Endothelial cell of umbilical vein (primary cell): ENCODE data around the gene DUSP28. TPM values are rescaled to one million over a fixed set of nuclear protein-coding genes. Genes with fewer than 3 reads are reported as not detected.

Experiments
- BruUV-seq: library from RNA; stranded (reverse); fragments of 400-500 nt; replicated peaks from 2 replicates; lab custom pipeline; 2021; lab: Mats Ljungman, UMichigan
- CTCF ChIA-PET: fragments of 300-600, 350-600 bp; sonication (Branson Sonifier 250); formaldehyde crosslinking; loops from one replicate; lab custom pipeline; 2021; ENCODE audit warnings: antibody characterized with exemption, inconsistent platforms; lab: Charles Lee
- POLR2A ChIA-PET: fragments of 300-600, 350-600 bp; sonication (Branson Sonifier 250); formaldehyde crosslinking; loops from one replicate; lab custom pipeline; 2021; ENCODE audit warnings: antibody characterized with exemption, inconsistent platforms; lab: Charles Lee
- DNase-seq: peaks from one replicate; pipeline ENCODE4 v3.0.0-alpha.2; 2011; ENCODE audit warnings: low read depth, low spot score
- FAIRE-seq: peaks from 2 replicates; lab custom pipeline; 2011; peaks lifted over from hg19 to GRCh38; lab: Jason Lieb, UNC
- H2AFZ ChIP-seq: 2 replicates; pipeline ENCODE4 v1.6.0; 2012; ENCODE audit warnings: low read depth, low read length, control low read depth, inconsistent platforms
- H3K27ac ChIP-seq: 2 replicates; pipeline ENCODE4 v1.5.1; 2011; ENCODE audit warnings: low read depth, mild to moderate bottlenecking, control low read depth, low read length, moderate library complexity; ENCODE audit not compliant: insufficient read depth
- H3K27me3 ChIP-seq, 2 experiments: 2 replicates each; pipeline versions ENCODE4 v1.6.0 to v1.6.1; 2011; ENCODE audit warnings: low read length in 2 of 2, mixed read lengths in 1 of 2; ENCODE audit not compliant: control insufficient read depth in 2 of 2, insufficient read depth in 2 of 2
- H3K36me3 ChIP-seq, 2 experiments: 2 replicates in 1 of 2; 3 replicates in 1 of 2; pipeline ENCODE4 v1.5.1; 2011; ENCODE audit warnings: low read length in 2 of 2, mild to moderate bottlenecking in 1 of 2, moderate library complexity in 1 of 2; ENCODE audit not compliant: control insufficient read depth in 2 of 2, insufficient read depth in 2 of 2; ENCODE audit errors: extremely low read depth in 1 of 2
- H3K4me1 ChIP-seq: 3 replicates; pipeline ENCODE4 v1.5.1; 2011; ENCODE audit warnings: mild to moderate bottlenecking, low read length; ENCODE audit not compliant: control insufficient read depth, insufficient read depth; ENCODE audit errors: extremely low read depth
- H3K4me2 ChIP-seq: 2 replicates; pipeline ENCODE4 v1.6.1; 2011; ENCODE audit warnings: low read length, control low read depth, mixed read lengths; ENCODE audit not compliant: insufficient read depth
- H3K4me3 ChIP-seq, 3 experiments: fragments of 200-600 bp in 1 of 3; sonication (generic), shearing (Covaris generic) in 1 of 3; replicated peaks in 1 of 3; 2 replicates each; pipeline ENCODE4 v1.5.1; 2011 to 2016; ENCODE audit warnings: control low read depth in 3 of 3, low read length in 3 of 3, mild to moderate bottlenecking in 2 of 3, inconsistent platforms in 1 of 3, low read depth in 1 of 3, moderate library complexity in 1 of 3; ENCODE audit not compliant: insufficient read depth in 1 of 3
- H3K79me2 ChIP-seq: 2 replicates; pipeline ENCODE4 v1.6.0; 2012; ENCODE audit warnings: low read length, inconsistent platforms; ENCODE audit not compliant: control insufficient read depth, insufficient read depth
- H3K9ac ChIP-seq: replicated peaks from 2 replicates; pipeline ENCODE3; 2011; ENCODE audit warnings: low read length, control low read depth; ENCODE audit not compliant: insufficient read depth; ENCODE audit errors: extremely low read depth
- H3K9me1 ChIP-seq: replicated peaks from 3 replicates; pipeline ENCODE4 v1.6.0; 2011; ENCODE audit warnings: mild to moderate bottlenecking, low read length; ENCODE audit not compliant: control insufficient read depth, insufficient read depth; ENCODE audit errors: extremely low read depth
- H3K9me3 ChIP-seq: replicated peaks from 2 replicates; pipeline ENCODE4 v1.5.1; 2012; ENCODE audit warnings: low read length, inconsistent platforms; ENCODE audit not compliant: control insufficient read depth, insufficient read depth
- H4K20me1 ChIP-seq: replicated peaks from 2 replicates; pipeline ENCODE3; 2011; ENCODE audit warnings: mild to moderate bottlenecking, low read length; ENCODE audit not compliant: control insufficient read depth, insufficient read depth; ENCODE audit errors: extremely low read depth
- CTCF ChIP-seq, 2 donors: IDR thresholded peaks; 1 replicate in 1 of 2; 2 replicates in 1 of 2; pipeline ENCODE4 v1.5.1; 2011; ENCODE audit warnings: low read length in 2 of 2, mild to moderate bottlenecking in 2 of 2, moderate library complexity in 2 of 2, control low read depth in 1 of 2, inconsistent platforms in 1 of 2, low read depth in 1 of 2; ENCODE audit not compliant: insufficient read depth in 1 of 2; ENCODE audit errors: extremely low read depth in 1 of 2
- EZH2 ChIP-seq: IDR thresholded peaks from 2 replicates; pipeline ENCODE4 v1.6.1; 2012; ENCODE audit warnings: borderline replicate concordance, low read depth, mild to moderate bottlenecking, moderate library complexity, low read length, inconsistent platforms; ENCODE audit not compliant: severe bottlenecking
- FOS ChIP-seq: IDR thresholded peaks from 2 replicates; pipeline ENCODE4 v1.6.1; 2011; ENCODE audit warnings: mild to moderate bottlenecking, low read length, moderate library complexity, borderline replicate concordance; ENCODE audit not compliant: insufficient read depth
- GATA2 ChIP-seq: IDR thresholded peaks from 2 replicates; pipeline ENCODE4 v1.7.0; 2011; ENCODE audit warnings: low read depth, mild to moderate bottlenecking, moderate library complexity, mixed read lengths, low read length; ENCODE audit not compliant: insufficient read length, insufficient read depth
- JUN ChIP-seq: IDR thresholded peaks from 2 replicates; pipeline ENCODE4 v1.6.1; 2011; ENCODE audit warnings: borderline replicate concordance, low read depth; ENCODE audit not compliant: insufficient read length, insufficient read depth
- MAX ChIP-seq: IDR thresholded peaks from 2 replicates; pipeline ENCODE4 v1.6.1; 2011; ENCODE audit not compliant: insufficient read depth, insufficient read length
- MYC ChIP-seq: IDR thresholded peaks from one replicate; pipeline ENCODE4 v1.6.1; 2011; ENCODE audit warnings: mild to moderate bottlenecking, low read depth, low read length
- POLR2A ChIP-seq: IDR thresholded peaks from 2 replicates; pipeline ENCODE4 v1.6.1; 2012; ENCODE audit warnings: low read depth, mild to moderate bottlenecking, control low read depth, low read length
- POLR2AphosphoS5 ChIP-seq: IDR thresholded peaks from 2 replicates; pipeline ENCODE4 v1.6.1; 2012; ENCODE audit warnings: low read depth, mild to moderate bottlenecking, control low read depth, low read length, moderate library complexity; ENCODE audit not compliant: insufficient read depth
- dilution Hi-C: fragments of 300-500 bp; cut with MboI; formaldehyde crosslinking; loops from one replicate; pipeline ENCODE4 v1.15.0; 2019; ENCODE audit warnings: low sequenced_read_pairs; ENCODE audit not compliant: extremely low pct_ligation_motif_present
- intact Hi-C: fragments of 100-400 bp; cut with micrococcal nuclease; formaldehyde crosslinking; loops from one replicate; pipeline ENCODE4 v1.10.0; 2022
- polyA plus RNA-seq, 4 experiments: library from polyadenylated mRNA; depleted of rRNA in 3 of 4; stranded (reverse) in 3 of 4; unstranded in 1 of 4; fragments of >200 nt; gene quantifications; 2 replicates each; pipeline versions ENCODE4 v1.2.1 to v1.2.3, GENCODE V29; 2011 to 2012; ENCODE audit warnings: missing spikeins in 1 of 4
- total RNA-seq: library from RNA; stranded (reverse); gene quantifications from 2 replicates; pipeline ENCODE4 v1.2.3, GENCODE V29; 2021

DUSP28 gene
- total and polyA plus RNA-seq, 2 donors (not counting 3 experiments of a cell fraction or from before 2014, with no cell fraction given): 2.2 to 4.3 TPM

DNA sequence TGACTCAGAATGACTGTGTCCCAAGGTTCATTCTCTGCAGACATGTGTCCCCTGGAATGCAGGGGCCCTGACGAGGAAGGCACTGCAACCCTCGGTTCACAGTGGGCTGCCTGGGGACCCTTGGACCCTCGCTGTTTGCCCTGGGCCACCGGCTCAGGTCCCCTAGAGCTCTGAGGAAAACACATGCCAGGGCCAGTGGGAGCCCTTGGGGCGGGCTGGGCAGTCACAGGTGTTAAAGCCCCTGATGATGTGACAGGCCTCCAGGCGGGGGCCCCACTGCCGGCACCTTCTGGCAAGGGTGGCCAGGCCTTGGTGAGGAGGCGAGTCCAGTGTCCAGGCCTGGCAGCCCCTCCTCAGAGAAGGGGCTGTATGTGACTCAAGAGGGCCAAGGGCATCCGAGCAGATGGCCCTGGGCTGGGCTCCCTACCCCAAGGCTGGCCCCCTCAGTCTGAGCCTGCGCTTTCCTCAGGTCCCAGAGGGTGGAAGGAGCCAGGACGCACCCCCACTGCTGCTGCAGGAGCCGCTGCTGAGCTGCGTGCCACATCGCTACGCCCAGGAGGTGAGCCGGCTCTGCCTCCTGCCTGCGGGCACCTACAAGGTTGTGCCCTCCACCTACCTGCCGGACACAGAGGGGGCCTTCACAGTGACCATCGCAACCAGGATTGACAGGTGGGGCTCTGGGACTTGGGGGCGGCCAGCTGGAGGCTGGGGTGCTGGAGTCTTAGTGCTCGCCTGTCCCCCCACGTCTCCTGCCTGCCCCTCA lies 37.4 kb downstream of the DUSP28 start:
- no peaks in the 10 kb centered on the region for H3K9me1 ChIP-seq
- H3K27ac ChIP-seq: no peak overlapping the region
- H3K9ac ChIP-seq: no peak overlapping the region
- ChIA-PET POLR2A (no interaction called here), CTCF (interaction anchor here (2.0 kb wide), 1 partner anchor 11 kb away, joined by 5 read pairs; the partner anchor contains the start of gene CAPN10)
- H3K4me3 ChIP-seq: no peak overlapping the region
- no peak overlapping the region for H2AFZ ChIP-seq
- H3K4me1 ChIP-seq: no peaks in the 10 kb centered on the region
- no peaks in the 10 kb centered on the region for H3K79me2 ChIP-seq
- H3K9me3 ChIP-seq: no peaks in the 10 kb centered on the region
- no peaks in the 10 kb centered on the region for H4K20me1 ChIP-seq
- no TSS peak for BruUV-seq
- H3K36me3 ChIP-seq: peaks cover 0 to 17% of the 10 kb centered on the region in 2 experiments
- TF ChIP-seq GATA2: no peak
- no peak for TF ChIP-seq JUN
- no peak for TF ChIP-seq POLR2AphosphoS5
- no peak for TF ChIP-seq CTCF (IDR thresholded peaks at IDR 0.05; ENCODE audit: extremely low read depth in 1 of 2, insufficient read depth in 1 of 2, low read depth in 1 of 2, low read length in 2 of 2)
- TF ChIP-seq MAX: no peak
- no peak for TF ChIP-seq FOS
- no peak for TF ChIP-seq MYC
- no peak for TF ChIP-seq POLR2A
- TF ChIP-seq EZH2: no peak
- H3K27me3 ChIP-seq: no peaks in the 10 kb centered on the region
- H3K4me2 ChIP-seq: no peak overlapping the region
- FAIRE-seq (no peak), DNase-seq (no peak)
- dilution Hi-C loops: no loop called here
- intact Hi-C loops: no loop called here
